HG02973 (cell line): ENCODE results near the gene SLC7A6.

Experiments
- ATAC-seq: cut with Tn5 transposase; IDR thresholded peaks from one replicate; pipeline ENCODE4 v1.9.1; 2021; ENCODE audit warnings: moderate library complexity; ENCODE audit not compliant: unreplicated experiment

The SLC7A6 gene

GRCh38 chr16:68298312-68298711, 34.0 kb downstream of the SLC7A6 start:
- ATAC-seq: no peak

- no peak for ATAC-seq
Observed at GRCh38 chr16:68298907-68299561, 34.7 kb downstream of the SLC7A6 start.

GRCh38 chr16:68299571-68300453, 35.5 kb downstream of the SLC7A6 start:
- no peak for ATAC-seq

DNA sequence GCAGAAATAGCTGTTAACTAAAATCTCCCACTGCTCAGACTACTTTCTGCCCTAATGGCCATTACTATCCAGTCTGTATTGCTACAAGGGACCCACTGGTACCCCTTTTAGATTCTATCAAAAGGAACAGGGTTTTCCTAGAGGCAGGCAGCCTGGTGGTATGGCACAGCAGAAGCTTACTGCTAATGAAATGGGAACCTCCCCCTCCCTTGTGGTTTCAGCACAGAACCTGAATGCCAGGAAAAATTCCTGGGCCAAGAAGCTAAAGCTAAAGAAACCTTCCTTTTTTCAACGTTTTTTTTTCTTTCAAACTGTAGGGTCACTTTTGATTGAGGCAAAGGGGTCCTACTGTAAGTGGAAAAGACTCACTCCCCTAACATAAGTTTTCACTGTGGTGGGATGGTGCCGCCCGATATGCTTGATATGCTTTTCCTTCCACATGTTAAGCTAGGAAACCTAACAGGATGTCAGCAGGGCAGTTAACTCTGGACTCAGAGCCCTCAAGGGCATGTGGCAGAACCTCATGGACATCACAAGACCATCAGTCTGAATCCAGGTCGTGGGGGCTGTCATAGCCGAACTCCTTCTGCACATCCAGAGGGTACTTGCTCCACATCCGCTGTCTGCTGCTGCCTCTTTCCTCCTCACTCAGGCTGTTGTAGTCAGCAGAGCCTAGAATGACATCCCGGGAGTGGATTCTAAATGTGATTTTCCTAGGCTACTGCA, 36.6 kb downstream of the SLC7A6 start:
- ATAC-seq: no peak

DNA sequence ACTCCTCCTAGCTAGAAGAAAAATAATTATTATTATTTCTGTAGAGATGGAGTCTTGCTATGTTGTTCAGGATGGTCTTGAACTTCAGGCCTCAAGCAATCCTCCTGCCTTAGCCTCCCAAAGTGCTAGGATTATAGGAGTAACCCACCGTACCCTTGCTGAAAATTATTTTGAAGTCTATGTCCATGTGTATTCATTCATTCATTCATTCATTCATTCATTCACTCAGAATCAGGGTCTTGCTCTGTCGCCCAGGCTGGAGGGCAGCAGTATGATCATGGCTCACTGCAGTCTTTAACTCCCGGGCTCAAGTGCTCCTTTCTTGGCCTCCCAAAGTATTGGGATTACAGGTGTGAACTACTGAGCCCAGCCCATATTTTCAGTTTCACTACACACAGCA, 42.3 kb downstream of the SLC7A6 start:
- no peak for ATAC-seq

- ATAC-seq: no peak
Observed at GRCh38 chr16:68309799-68310198, 45.5 kb downstream of the SLC7A6 start.

- ATAC-seq: peak; percentile 22
Observed at GRCh38 chr16:68310437-68310773, 46.1 kb downstream of the SLC7A6 start.

DNA sequence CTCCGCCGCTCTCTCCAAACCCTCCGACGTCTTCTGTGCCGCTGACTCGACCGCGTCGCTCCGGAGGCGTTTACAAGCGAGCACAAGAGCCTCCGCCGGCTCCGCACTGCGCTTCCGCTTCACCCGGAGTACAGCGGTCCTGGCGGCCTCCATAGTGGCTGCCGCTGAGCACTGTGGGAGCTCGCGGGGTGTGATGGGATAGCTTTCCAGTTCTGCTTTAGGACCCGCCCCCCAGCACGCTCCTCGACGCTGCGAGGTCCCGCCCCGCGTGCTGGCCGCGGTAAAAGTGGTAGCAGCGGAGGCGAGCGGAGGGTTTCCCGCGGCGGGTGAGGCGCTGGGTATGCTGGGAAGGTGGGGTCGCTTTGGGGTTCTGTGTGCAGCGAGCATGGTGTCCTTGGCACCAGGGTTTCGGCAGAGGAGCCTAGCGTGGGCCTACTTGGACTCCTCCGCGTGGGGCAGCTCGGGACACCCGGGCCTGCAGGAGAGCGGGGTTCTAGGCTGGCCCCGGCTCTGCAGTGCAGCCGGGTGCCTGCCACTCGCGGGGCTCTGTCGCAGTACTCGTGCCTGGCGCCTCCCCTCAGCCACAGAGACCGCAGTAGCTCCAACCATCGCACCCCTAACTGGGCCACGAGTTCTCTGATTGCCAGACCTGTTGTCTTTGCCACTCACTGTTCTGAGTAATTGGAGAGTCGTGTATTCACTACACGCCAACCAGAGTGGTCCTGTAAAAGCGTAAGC, 46.6 kb downstream of the SLC7A6 start, which contains the start of the genes PRMT7 and SLC7A6OS:
TSS of gene PRMT7 (plus strand) at position 246 of the 738 bp plus-strand sequence. CDS start 4,961 bp downstream, outside the sequence.
TSS of gene SLC7A6OS (minus strand) at position 173 of the 738 bp plus-strand sequence. CDS start at position 153, 20 bp downstream.
- peak; percentile 94 for ATAC-seq

DNA sequence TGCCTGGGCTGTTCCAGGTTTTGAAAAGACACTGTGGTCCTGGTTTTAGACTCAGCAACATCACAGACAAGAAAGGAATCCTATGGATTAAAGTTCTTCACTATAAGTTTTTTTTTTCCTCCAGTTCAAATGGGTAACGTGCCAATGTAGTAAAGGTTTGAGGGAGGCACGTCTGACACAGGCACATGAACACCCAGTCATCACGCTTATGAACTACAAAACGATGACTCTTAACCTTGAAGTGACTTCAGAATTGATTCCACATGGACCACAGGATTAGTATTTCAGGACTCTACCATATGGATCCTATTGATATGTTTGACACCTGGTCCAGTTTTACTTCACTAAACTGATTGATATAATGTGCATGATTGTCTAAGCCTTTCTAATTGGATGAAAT, 48.8 kb downstream of the SLC7A6 start:
- ATAC-seq: no peak

DNA sequence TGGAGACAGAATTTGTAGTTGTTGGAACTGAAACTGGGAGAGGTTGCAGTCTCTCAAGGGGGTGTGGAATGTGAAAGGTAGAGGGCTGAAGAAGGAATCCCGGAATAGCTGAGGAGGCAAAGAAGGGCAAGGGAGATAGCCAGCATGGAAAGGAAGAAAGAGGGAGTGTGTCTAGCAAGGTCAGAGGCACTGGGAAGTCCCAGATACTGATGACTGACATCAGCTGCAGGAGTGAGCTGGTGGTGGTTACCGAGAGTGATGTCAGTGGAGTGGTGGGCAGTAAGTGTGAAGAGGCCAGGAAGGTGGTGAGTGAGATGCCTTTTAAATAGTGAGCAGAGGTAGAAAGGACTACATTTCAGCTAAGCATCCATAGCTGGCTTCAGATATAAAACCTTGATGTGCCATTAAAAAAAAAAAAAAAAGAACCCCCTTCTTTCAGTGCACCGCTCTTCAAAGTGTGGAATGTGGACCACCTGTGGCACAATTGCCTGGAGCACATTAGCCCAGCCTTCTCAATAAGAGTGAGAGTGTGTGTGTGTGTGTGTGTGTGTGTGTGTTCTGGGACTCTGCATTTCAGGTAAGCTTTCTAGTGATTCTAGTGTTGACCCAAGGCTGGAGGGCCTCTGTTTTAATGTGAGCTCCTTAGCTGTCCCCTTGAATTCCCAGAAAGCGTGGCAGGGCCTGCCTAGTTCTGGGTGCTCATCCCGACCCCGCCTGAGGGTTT, 55.0 kb downstream of the SLC7A6 start:
- peak; percentile 70 for ATAC-seq

- ATAC-seq: no peak
Observed at GRCh38 chr16:68324336-68324735, 60.0 kb downstream of the SLC7A6 start.

DNA sequence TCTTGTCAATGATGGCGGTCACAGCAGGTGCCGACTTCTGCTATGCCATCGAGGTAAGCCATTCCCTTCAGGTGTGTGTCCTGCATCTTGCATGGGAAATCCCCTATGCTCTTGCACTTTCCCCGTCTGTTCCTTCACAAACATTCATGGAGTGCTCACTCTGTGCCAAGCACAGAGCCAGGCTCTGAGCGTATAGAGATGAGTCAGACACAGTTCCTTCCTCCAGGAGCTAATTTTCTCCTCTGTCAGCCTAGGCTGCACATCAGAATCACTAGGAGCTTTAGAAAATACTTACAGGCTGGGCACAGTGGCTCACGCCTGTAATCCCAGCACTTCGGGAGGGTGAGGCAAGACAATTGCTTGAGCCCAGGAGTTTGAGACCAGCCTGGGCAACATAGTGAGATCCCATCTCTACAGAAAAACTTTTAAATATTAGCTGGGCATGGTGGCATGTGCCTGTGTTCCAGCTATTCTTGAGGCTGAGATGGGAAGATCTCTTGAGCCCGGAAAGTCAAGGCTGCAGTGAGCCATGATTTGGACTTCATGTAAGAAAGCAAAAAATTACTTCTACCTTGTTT, 60.5 kb downstream of the SLC7A6 start:
- ATAC-seq: no peak

GRCh38 chr16:68328151-68328859, 64.0 kb downstream of the SLC7A6 start:
- no peak for ATAC-seq

GRCh38 chr16:68328860-68329390, 64.6 kb downstream of the SLC7A6 start:
- no peak for ATAC-seq

GRCh38 chr16:68331879-68332410, 67.6 kb downstream of the SLC7A6 start:
- ATAC-seq: no peak

GRCh38 chr16:68332411-68333121, 68.2 kb downstream of the SLC7A6 start:
- no peak for ATAC-seq

DNA sequence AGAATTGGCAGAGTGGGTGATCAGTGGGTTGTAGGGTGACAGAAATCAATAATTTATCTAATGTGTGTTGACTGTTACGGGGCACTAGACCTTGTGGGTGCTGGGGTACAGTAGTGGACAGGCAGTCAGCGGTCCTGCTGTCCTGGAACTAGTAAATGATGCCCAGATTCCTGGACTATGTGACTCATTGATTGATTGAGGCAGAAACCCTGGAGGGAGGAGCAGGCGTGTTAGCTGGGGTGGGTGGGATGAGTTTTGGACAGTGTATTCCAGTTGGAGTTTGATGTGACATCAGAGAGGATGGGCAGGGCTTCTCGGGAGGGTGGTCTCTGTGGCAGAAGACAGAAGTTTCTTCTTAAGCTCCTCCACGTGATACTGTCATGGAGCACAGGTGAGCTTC, 70.8 kb downstream of the SLC7A6 start:
- ATAC-seq: no peak
